ENCODE results near the gene BIVM.

The BIVM gene

GRCh38 chr13:102788683-102789082, 10.2 kb upstream of the BIVM start:
- DNase-seq = no peak

GRCh38 chr13:102792396-102792795, 6.5 kb upstream of the BIVM start:
- DNase-seq = no peak

- DNase-seq = no peak
Observed at GRCh38 chr13:102793611-102794355, 5.1 kb upstream of the BIVM start.

GRCh38 chr13:102799426-102800144, 666 bp downstream of the BIVM start:
- DNase-seq = no peak

GRCh38 chr13:102800145-102801041, 1.5 kb downstream of the BIVM start:
- peak; percentile 75 to 77 for DNase-seq

GRCh38 chr13:102805680-102806079, 6.8 kb downstream of the BIVM start:
- no peak for DNase-seq

GRCh38 chr13:102807699-102808098, 8.8 kb downstream of the BIVM start:
- no peak for DNase-seq

GRCh38 chr13:102812611-102813287, 13.8 kb downstream of the BIVM start:
- no peak for DNase-seq

- DNase-seq = no peak
Observed at GRCh38 chr13:102814025-102814607, 15.2 kb downstream of the BIVM start.

GRCh38 chr13:102814793-102815192, 15.9 kb downstream of the BIVM start:
- no peak for DNase-seq

GRCh38 chr13:102815788-102816187, 16.9 kb downstream of the BIVM start:
- no peak for DNase-seq

- DNase-seq = no peak
Observed at GRCh38 chr13:102816708-102817107, 17.8 kb downstream of the BIVM start.

- DNase-seq = no peak
Observed at GRCh38 chr13:102817241-102817640, 18.3 kb downstream of the BIVM start.

- DNase-seq = no peak
Observed at GRCh38 chr13:102817907-102818306, 19.0 kb downstream of the BIVM start.

GRCh38 chr13:102825400-102825799, 26.5 kb downstream of the BIVM start:
- no peak for DNase-seq

- DNase-seq = no peak
Observed at GRCh38 chr13:102825921-102826706, 27.2 kb downstream of the BIVM start.

- DNase-seq = no peak
Observed at GRCh38 chr13:102830646-102831045, 31.7 kb downstream of the BIVM start.

GRCh38 chr13:102836471-102836870, 37.6 kb downstream of the BIVM start:
- DNase-seq = no peak

- no peak for DNase-seq
Observed at GRCh38 chr13:102838273-102838672, 39.4 kb downstream of the BIVM start.

- DNase-seq = no peak
Observed at GRCh38 chr13:102838982-102839381, 40.1 kb downstream of the BIVM start.

GRCh38 chr13:102839462-102839861, 40.5 kb downstream of the BIVM start:
- no peak for DNase-seq

- DNase-seq = no peak
Observed at GRCh38 chr13:102845289-102845629, 46.3 kb downstream of the BIVM start.

Data from activated CD4-positive, alpha-beta T cell treated with anti-CD3 and anti-CD28 coated beads, Interleukin-2, amount 50 U/mL, for 4 hours (primary cell).